ENCODE data around the gene ETV6.
"Not testable (repeated sequence)": the region's sequence is repeated elsewhere in the genome, so short reads cannot be mapped to it uniquely, and the experiment has no call there.

Gene ETV6

DNA sequence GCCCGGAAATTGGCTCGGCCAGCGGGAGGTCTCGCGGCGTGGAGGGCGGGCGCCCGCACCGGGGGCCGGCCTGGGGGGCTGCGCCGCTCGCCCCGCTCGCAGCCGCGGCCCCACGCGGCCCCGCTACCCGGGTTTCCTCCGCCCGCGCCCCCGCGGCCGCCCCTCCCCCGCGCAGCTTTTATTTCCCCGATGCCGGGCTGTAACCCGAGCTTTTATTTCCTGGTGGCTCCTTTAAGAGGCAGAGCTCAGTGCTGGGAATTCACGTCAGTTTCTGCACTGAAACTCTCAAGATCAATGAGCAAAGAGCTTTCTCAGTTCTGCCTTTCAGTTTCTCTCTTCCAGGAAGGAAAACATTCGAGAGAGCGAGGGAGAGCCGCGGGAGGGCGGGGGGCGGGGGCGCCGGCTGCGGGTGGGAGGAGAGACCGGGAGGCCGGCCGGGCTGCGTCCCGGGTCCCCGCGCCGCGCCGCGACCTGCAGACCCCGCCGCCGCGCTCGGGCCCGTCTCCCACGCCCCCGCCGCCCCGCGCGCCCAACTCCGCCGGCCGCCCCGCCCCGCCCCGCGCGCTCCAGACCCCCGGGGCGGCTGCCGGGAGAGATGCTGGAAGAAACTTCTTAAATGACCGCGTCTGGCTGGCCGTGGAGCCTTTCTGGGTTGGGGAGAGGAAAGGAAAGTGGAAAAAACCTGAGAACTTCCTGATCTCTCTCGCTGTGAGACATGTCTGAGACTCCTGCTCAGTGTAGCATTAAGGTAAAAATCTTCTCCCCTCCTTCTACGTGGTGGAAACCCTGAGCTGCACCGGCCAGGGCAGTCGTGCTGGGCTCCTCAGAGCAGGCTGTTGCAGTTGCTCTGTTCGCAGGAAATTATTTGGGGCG is at the start of gene ETV6:
TSS of gene ETV6 (plus strand) at position 262 of the 873 bp plus-strand sequence. CDS start at position 716, 454 bp downstream.
- DNase-seq (ENCODE audit: low read depth): peak; percentile 63

DNA sequence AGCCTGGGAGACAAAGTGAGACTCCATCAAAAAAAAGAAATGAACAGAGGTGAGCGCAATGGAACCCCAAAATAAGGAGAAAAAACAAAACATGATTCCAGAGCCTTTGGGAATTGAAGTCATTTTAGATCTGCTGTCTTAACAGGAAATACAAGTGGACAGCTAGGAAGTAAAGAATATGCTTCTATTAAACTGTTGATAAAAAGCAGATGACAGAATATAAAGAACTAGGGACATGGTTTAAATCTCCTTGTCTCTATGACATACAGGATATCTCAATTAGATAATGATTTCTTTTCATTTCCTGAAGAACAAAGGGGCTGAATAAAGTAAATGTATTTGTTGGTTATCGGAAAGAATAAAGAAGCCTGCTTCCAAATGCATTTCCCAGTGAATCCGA is 49.3 kb upstream of the ETV6 start:
- no peak for DNase-seq (ENCODE audit: low read depth)

DNA sequence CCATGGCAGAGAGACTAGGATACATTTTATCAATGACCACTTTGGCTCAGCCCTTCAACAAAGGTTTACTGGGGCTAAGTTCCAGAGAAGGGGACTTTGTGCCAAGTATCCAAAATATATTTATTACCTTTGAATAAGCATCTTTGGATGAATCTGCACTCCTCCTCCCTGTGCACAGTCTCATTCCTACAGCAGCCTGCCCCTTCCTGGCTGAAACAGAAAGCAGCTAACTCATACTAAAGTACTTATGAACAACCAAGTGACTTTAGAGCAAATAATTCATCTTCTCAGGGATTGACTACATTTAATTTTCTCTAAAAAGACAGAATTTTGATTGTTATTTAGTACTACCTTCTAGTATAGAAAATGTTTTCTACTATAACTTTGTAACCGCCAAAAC is 47.8 kb upstream of the ETV6 start:
- DNase-seq (ENCODE audit: low read depth): no peak

DNA sequence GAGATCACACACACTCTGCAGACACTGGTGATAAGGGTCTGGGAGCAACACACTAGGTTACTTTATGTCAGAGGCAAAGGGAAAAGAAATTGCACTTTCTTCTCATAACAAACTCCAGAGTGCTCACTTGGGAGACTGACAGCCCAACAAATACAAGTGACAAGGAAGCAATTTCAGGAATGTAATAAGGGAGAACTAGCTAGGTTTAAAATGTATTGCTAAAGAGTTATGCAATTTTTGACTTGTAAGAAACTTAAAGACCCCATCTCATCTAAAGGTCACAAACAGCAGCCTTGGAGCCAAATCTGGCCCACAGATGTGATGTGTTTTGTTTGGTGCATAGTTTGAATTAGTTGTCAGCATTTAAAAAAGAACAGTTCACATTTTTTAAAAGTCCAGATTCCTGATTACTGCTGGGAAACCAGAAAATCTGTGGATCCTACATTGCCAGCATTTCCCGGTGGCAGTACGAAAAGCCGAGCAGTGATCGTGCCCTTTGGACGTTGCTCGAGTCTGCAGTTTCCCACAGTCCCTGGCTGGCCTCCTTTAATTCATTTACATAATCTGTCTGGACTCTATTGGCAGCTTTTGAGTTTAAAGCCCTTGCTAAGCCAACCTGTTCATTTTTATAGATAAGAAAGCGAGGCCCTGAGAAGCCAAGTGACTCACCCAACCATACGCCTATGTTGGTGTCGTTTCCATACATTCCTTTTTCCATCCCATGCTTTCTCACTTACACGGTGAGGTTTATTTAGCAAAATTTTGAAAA is 42.0 kb upstream of the ETV6 start:
- DNase-seq (ENCODE audit: low read depth): no peak

DNA sequence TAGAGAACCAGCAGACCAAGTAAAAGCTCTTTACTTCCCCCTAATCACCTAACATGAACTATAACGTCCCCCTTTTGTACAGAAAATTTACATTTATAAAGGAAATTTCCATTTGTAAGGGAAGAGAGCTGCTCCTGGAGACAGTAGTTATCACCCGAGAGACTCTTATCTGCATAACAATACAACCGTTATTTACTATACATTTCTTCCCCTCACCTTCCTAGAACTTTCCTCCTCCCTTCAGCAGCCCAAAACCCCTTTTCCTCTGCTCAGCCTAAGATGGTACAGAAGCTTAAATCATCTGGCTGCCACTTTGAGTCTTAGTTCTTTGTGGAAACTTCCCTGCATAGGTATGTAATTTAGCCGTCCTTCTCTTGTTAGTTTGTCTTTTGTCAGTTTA is 40.4 kb upstream of the ETV6 start:
- DNase-seq (ENCODE audit: low read depth): no peak

DNA sequence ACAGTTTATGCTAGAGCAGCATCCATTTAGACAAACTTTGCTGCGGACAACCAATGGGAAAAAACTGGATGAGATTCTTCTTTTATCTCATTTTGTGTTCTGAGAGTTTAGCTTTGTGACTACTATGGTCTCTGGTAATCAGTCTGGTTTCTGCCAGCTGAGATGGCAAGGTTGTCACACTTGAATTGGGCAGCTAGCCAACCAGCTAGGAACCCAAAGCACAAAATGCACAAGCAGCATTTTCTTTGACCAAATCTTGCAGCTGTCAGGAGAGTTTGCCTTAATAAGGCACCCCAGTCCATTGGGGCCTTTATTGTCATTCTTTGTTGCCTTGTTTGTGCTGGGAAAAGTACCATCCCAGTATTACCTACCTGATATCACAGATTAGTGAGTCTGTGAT is 34.0 kb upstream of the ETV6 start:
- no peak for DNase-seq (ENCODE audit: low read depth)

DNA sequence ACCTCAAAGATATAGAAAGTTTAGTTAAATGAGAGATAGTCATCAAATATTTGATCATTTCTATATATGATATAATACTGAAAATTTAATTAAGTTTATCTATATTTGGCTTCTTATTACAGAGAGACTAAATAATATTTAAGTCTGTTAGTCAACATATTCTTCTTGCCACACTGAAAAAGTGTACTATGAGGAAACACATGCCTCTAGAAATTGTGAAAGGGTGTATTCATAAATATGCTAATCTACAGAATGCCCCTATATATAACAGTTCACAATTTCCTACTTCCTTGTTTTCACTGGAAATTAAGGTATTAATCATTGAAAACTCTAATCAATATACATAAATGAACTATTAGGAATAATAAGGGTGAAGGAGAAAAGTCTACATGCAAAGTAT is 31.4 kb upstream of the ETV6 start:
- no peak for DNase-seq (ENCODE audit: low read depth)

DNA sequence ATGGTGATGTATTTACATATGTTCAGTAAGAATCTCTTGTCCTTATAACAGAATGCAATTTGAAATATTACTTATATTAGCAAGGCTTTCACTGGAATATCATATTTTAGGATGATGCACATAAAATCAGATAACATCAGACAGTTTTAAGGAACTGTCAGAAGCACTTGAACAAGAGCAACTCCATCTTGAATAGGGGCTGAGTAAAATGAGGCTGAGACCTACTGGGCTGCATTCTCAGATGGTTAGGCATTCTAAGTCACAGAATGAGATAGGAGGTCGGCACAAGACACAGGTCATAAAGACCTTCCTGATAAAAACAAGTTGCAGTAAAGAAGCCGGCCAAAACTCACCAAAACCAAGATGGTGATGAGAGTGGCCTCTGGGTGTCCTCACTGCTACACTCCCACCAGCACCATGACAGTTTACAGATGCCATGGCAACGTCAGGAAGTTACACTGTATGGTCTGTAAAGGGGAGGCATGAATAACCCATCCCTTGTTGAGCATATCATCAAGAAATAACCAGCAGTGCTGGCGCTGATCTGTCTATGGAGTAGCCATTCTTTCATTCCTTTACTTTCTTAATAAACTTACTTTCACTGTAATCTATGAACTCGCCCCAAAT is 27.6 kb upstream of the ETV6 start:
- no peak for DNase-seq (ENCODE audit: low read depth)

DNA sequence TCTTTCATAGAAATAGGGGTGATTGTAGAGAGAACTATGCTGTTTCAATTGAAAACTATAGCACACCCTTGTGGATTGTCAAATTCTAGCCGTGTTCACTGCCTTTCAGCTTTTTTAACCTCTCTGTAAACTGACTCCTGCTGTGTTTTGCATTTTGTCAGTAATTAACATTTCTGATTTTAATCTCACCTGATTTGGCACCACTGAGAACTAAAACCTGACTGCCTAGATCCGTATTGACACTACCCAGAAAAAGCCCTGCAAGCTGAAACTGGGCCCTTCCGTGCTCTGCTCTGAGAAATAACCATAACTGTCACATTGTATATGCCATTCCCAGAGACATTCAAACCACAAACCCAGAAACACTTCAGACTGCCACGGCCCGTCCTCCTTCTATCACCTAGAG is 26.6 kb upstream of the ETV6 start:
- DNase-seq (ENCODE audit: low read depth): no peak

DNA sequence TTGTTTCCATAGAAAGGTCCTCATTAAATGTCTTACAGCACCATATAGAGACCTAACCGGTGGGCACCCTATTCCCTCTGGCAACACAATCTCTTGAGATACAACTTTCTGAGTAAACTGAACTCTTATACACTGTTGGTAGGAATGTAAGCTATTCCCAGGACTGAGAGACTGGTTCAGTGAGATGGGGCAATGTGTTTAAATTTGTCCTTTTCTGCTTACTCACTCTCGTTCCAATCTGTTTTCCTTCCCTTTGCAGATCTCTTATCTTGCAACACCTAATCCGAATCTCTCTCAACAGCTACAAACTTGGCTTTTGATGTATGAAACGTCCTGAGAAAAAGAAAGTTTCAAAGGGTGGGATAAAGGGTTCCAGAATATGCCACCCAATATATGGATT is 26.1 kb upstream of the ETV6 start:
- DNase-seq (ENCODE audit: low read depth): no peak

DNA sequence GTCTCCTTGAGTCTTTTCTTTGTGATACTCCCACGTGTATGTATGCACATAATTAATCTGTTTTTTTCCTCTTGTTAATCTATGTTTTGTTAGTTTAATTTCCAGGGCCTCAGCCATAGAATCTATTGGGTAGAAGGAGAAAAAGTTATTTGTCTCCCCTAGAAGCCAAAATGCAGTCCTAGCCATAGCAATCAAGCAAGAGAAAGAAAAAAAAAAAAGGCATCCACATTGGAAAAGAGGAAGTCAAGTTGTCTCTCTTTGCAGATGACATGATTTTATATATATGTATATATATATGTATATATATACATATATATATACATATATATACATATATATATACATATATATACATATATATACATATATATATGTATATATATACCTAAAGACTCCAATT is 25.4 kb upstream of the ETV6 start:
- no peak for DNase-seq (ENCODE audit: low read depth)

DNA sequence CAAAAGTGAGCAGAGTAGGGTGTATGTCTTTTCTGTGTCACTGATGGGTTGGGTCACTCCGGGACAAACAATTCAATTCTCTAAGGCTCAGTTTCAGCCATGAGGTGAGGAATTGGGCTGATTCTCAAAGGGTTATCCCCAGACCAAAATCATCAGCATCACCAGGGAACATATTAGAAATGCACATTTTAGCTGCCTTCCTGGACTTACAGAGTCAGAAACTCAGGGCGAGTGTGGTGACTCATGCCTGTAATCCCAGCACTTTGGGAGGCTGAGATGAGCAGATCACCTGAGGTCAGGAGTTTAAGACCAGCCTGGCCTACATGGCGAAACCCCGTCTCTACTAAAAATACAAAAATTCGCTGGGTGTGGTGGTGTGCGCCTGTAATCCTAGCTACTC is 21.8 kb upstream of the ETV6 start:
- DNase-seq (ENCODE audit: low read depth): not testable (repeated sequence)

DNA sequence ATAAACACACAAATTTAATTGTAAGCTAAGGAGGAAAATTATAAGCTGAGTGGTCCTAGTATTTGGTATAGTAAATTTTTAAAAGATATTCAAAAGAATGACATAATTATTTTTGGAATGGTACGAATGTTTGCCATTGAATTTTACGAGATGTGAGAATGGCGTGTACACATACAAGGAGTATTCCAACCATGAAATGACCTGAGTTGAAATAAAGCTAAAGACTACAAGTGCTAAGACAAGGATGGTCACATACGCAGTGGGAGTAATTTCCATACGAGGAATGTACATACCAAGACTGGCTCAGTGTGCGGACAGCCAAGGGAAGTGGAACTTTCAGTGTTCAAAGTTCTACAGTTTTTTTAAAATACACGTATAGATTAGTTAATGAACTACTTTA is 21.1 kb upstream of the ETV6 start:
- no peak for DNase-seq (ENCODE audit: low read depth)

DNA sequence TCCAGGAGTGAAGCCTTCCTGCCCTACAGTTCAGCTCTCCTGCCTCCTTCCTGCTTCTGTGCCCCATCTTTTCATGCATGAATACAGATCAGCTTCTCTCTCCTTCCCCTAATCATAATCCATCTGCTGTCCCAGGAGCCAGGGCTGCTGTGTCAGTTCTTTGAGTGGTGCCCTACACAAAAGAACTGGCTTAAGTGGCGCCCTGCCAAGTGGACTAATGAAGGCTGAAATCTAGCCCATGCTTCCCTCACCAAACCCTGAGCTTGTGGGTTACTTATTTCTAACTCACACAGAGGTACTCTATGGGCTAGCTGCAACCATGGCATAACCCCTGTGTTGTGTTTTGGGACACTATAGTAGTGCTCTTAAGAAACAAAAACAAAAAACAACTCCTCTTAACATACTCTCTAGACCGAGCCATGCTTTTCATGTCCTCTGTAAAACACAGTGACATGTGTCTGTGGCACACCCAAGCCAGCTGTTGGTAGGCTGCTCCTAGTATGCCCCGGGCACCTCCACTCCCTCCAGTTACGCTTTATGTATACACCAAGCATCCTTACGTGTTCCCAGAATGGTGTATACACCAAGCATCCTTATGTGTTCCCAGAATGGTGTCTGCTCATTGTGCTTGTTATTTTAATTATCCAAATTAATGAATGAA is 19.3 kb upstream of the ETV6 start:
- DNase-seq (ENCODE audit: low read depth): no peak

DNA sequence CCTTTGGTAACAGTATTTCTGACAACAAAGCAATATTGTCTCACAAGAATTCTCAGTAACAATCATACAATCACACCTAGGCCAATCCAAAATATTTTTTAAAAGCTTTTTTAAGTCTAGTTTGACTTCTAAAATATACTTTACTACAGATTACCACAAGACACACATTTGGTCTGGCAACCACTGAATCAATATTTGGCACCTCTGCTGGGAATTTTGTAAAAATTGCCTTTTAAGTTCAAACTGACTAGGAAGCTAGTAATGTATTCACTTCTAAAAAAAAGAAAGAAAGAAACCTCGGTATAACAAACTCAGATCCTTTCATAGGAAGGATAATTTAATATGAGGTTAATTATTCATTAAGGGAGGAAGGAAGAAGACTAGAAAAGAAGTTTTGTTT is 18.2 kb upstream of the ETV6 start:
- no peak for DNase-seq (ENCODE audit: low read depth)

DNA sequence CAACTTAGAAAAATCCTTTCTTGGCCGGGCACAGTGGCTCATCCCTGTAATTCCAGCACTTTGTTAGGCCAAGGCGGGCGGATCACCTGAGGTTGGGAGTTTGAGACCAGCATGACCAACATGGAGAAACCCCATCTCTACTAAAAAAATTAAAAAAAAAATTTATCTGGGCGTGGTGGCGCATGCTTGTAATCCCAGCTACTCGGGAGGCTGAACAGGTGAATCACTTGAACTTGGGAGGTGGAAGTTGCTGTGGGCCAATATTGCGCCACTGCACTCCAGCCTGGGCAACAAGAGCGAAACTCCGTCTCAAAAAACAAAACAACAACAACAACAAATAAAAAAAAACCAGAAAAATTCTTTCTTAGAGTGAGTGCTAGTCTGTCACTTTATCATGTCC is 17.6 kb upstream of the ETV6 start:
- not testable (repeated sequence) for DNase-seq (ENCODE audit: low read depth)

DNA sequence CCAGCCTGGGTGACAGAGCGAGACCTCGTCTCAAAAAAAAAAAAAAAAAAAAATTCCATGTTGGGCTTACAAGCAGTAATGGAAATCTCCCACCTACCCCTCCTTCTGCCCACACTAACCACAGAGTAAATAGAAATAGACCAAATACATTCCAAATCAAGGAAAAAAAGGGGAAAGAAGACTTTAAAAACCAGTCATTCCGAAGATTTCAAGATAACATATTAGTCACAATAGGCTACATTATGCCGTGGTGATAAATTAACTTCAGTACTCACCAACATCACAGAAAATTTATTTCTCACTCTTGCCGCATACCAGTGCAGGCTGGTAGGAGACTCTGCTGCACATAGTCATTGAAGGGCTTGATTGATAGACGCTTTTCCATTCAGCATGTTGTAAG is 15.5 kb upstream of the ETV6 start:
- no peak for DNase-seq (ENCODE audit: low read depth)

DNA sequence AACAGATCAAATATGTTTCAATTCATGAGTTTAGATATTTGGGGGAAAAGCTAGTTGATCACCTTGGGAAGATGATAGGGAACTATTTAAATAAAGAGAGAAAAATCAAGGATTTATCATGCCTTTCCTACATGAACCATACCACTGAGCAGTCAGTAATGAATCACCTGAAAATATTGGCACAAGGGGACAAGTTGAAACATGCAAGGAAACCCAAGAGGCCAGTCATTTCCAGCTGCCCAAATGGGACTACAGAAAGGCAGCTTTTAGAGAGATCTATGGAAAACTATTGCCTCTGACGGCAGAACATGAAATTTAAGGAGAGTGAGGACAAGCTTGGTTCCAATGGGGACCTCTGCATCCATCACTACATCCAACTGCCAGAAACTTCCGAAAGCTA is 14.1 kb upstream of the ETV6 start:
- DNase-seq (ENCODE audit: low read depth): no peak

DNA sequence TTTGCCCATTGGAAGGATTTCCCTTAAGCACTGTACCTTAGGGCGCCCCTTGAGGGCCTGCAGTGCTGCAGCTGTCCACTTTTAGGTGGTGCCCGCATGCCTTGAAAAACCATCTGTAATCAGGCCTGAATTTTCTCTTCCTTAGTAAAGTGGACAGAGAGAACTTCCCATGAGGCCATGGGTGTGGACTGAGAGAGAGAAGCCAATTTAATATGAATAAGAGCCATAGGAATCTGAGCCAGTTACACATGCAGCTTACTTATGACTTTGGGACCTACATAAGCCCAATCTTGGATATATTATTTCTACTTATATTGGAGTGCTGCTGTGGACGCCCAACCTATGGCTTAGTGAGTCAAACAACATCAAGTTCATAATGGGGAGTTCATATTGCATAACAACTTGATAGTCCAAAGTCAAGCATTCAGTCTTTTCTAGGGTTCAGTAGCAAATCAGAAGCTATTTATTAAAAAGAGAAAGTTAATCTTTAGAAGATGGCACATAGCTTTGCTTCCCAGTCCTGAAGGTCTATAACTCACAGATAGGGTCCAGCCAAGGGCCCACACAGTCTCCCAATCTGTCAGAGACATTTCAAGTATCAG is 11.1 kb upstream of the ETV6 start:
- no peak for DNase-seq (ENCODE audit: low read depth)

DNA sequence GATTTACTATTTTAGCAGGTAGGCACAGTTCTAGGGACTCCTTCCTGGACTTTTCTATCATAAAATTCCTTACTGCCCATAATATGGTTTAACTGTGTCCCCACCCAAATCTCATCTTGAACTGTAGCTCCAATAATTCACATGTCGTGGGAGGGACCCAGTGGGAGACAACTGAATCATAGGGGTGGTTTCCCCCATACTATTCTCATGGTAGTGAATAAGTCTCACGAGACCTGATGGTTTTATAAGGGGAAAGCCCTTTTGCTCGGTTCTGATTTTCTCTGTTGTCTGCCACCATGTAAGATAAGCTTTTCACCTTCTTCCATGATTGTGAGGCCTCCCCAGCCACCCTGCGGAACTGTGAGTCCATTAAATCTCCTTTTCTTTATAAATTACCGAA is 10.0 kb upstream of the ETV6 start:
- DNase-seq (ENCODE audit: low read depth): no peak

DNA sequence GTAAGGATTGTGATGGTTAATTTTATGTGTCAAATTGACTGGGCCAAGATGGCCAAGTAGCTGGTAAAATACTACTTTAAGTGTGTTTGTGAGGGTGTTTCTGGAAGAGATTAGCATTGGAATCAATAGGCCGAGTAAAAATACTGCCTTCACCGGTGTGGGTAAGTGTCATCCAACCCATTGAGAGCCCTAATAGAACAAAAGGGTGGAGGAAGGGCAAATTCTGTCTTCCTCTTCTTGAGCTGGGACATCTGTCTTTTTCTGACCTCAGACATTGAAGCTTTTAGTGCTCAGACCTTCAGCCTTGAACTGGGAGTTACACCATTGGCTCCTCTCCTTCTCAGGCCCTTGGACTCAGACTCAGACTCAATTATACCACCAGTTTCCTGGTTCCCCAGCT is 8.0 kb upstream of the ETV6 start:
- DNase-seq (ENCODE audit: low read depth): no peak

DNA sequence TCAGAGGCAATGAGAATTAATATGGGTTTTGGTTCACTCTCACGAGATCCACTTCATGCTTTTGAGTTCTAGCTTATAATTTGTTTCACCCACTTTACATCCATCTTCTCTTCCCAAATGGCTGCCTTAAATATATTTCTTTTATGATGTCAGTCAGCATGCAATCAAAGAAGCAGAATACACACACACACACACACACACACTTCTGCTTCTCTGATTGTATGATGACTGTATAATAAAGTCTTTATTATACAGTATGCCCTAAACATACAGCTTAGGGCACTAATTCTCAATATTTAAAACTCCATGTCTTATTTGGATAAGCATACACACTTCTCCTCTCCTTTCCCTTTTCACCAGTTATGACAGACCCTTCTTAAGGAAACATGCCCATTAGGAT is 6.7 kb upstream of the ETV6 start:
- DNase-seq (ENCODE audit: low read depth): no peak
